ENCODE results near the gene OSTF1.

The OSTF1 gene

GRCh38 chr9:75164573-75164972, 76.3 kb downstream of the OSTF1 start:
- DNase-seq (ENCODE audit: low read depth in 3 of 3) = no peak

GRCh38 chr9:75167281-75167680, 79.0 kb downstream of the OSTF1 start:
- no peak for DNase-seq (ENCODE audit: low read depth in 3 of 3)

GRCh38 chr9:75168270-75169178, 80.2 kb downstream of the OSTF1 start:
- DNase-seq (ENCODE audit: low read depth in 3 of 3) = no peak

- no peak for DNase-seq (ENCODE audit: low read depth in 3 of 3)
These were observed 81.3 kb downstream of the OSTF1 start for GRCh38 chr9:75169623-75170022.

GRCh38 chr9:75170898-75171360, 82.6 kb downstream of the OSTF1 start:
- no peak for DNase-seq (ENCODE audit: low read depth in 3 of 3)

GRCh38 chr9:75175395-75175794, 87.1 kb downstream of the OSTF1 start:
- DNase-seq (ENCODE audit: low read depth in 3 of 3) = no peak

- no peak for DNase-seq (ENCODE audit: low read depth in 3 of 3)
These were observed 87.7 kb downstream of the OSTF1 start for GRCh38 chr9:75176037-75176436.

- DNase-seq (ENCODE audit: low read depth in 3 of 3) = no peak
These were observed 93.4 kb downstream of the OSTF1 start for GRCh38 chr9:75181750-75182149.

GRCh38 chr9:75183306-75183705, 95.0 kb downstream of the OSTF1 start:
- no peak for DNase-seq (ENCODE audit: low read depth in 3 of 3)

GRCh38 chr9:75184471-75184870, 96.2 kb downstream of the OSTF1 start:
- DNase-seq (ENCODE audit: low read depth in 3 of 3) = no peak

- DNase-seq (ENCODE audit: low read depth in 3 of 3) = peak; percentile 9 to 51 (median 17)
These were observed 97.4 kb downstream of the OSTF1 start for GRCh38 chr9:75185585-75186170.

- DNase-seq (ENCODE audit: low read depth in 3 of 3) = no peak
These were observed 98.6 kb downstream of the OSTF1 start for GRCh38 chr9:75186767-75187380.

GRCh38 chr9:75188756-75189155, 100.4 kb downstream of the OSTF1 start:
- DNase-seq (ENCODE audit: low read depth in 3 of 3) = no peak

- no peak for DNase-seq (ENCODE audit: low read depth in 3 of 3)
These were observed 102.4 kb downstream of the OSTF1 start for GRCh38 chr9:75190762-75191161.
